GDM1 (cell line): ENCODE data around the gene SYTL1.

Experiments used
- DNase-seq: peaks from one replicate; lab custom pipeline; 2025; lab: John Stamatoyannopoulos, UW

Gene SYTL1

DNA sequence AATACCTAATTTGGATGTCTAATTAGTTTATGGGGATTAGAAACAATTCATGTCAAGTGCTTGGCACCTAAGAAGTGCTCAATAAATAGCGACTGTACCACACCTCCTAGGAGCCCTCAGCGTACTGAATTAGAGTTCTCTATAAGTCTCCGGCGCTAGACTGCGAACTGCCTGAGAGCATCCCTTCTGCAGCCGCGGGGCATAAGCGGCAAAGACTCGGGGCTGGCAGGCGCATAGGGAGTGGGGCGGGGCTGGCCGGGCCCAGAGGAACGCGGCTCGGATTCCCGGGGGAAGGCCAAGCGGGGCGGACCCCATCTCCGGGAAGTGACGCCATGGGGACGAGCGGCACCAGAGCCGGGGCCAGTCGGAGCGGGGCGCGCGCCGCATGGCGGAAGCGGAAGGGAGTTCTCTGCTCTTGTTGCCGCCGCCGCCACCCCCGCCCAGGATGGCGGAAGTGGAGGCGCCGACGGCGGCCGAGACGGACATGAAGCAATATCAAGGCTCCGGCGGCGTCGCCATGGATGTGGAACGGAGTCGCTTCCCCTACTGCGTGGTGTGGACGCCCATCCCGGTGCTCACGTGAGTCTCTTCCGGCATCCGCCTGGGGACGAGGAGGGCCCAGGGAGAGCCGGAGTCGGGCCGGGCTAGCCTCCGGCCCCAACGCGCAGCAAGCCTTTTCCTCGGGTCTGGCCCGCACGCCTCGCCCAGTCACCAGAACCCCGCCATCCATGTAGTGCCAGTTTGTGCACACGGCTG, 19.8 kb upstream of the SYTL1 start, which contains the start of gene TMEM222:
TMEM222 (plus strand) TSS at position 351 of the 756 bp plus-strand sequence; CDS start at position 386, 35 bp downstream.
- peak; percentile 98 for DNase-seq

DNA sequence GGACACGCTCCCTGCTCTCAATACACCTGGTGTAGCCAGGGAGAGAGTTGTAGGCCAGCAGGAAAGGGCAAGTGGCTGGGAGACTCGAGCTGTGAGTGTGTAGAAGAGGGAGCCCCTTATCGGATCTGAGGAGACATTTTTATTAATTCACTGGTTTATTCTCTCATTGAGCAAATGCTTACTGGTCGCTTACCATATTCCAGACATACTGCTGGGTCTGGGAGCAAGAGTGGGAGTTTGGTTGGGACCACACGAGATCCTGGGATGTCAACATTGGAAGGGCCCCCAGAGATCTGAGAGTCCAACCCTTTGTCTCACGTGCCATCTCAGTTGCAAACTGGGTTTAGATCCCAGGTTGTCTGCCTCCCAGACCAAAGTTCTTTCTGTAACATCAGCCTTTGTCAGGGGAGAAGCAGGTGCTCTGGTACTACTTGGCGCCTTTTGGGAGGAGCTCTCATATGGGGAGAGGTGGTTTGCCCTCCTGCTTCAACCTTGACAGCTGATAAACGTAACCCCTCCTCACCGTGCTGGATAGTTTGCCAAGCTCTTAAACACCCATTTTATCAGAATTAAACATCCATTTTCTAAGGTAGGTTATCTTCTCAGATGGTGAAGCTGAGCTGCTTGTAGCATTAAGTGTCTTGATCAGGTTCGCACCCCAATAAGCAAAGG, 19.1 kb upstream of the SYTL1 start:
- no peak for DNase-seq

DNA sequence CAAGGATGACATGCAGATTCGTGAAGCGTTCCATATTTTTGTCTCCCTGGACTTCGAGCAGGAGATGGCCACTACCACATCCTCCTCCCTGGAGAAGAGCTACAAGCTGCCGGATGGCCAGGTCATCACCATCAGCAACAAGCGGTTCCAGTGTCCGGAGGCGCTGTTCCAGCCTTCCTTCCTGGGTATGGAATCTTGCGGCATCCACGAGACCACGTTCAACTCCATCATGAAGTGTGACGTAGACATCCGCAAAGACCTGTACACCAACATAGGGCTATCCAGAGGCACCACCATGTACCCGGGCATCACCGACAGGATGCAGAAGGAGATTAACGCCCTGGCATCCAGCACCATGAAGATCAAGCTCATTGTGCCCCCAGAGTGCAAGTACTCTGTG, 16.5 kb upstream of the SYTL1 start:
- no peak for DNase-seq

DNA sequence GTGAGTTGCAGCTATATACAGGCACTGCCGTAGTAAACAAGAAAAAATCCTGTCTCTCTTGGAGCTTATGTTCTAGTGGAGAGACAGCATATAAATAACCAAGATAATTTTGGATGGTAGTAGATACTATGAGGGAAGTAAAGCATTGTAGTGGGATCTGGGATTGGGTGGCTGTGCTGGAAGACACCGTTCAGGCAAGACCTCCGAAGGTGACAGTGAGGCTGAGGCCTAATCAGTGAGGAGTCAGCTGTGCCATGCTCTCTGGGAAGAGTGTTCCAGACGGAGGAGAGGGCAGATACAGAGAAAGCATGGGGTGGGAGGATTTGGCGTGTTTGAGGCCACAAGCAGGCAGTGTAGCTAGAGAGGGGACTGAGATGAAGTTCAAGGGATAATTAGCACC, 13.9 kb upstream of the SYTL1 start:
- no peak for DNase-seq

- no peak for DNase-seq
Measured at GRCh38 chr1:27330786-27331185, 11.0 kb upstream of the SYTL1 start.

DNA sequence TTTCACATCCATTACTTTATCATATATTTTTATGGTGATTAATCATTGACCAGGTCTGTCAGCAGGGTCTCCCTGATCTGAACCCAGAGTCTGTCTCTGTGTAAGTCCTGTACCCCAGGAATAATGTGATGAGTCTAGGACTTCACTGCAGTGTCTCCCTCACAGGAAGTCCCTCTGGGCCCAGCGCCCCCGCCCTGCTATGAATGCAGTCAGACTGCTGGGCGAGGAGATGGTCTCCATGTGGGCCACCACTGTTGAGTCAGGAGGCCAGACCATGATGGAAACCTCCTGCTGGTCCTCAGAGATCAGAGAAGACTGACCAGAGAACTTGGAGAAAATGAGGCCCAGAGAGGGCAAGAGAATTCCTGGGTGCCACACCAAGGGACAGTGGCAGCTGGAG, 10.4 kb upstream of the SYTL1 start:
- no peak for DNase-seq

GRCh38 chr1:27331922-27332321, 9.9 kb upstream of the SYTL1 start:
- no peak for DNase-seq

- DNase-seq = peak; percentile 18
Measured at GRCh38 chr1:27332536-27333281, 9.1 kb upstream of the SYTL1 start.

GRCh38 chr1:27333717-27334279, 8.0 kb upstream of the SYTL1 start:
- no peak for DNase-seq

- DNase-seq = no peak
Measured at GRCh38 chr1:27335506-27336422, 6.1 kb upstream of the SYTL1 start.

DNA sequence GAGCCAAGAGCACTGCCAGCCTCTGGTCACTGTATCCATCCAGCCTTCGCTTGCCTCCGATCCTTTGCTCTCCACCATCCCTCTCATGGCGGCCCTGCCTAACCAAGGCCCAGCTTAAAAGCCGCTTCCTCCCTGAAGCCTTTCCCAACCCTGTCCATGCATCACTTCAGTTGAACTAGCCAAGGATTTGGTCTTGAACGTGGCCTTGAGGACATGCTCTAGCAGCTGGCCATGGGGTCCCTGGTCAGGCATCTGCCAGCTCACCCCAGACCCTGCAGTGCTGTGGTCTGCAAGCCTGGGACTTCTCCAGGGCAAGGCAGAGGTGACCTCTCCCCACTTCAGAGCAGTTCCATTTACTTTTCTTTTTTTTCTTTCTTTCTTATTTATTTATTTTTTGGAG, 5.1 kb upstream of the SYTL1 start:
- DNase-seq = no peak

GRCh38 chr1:27338751-27339150, 3.1 kb upstream of the SYTL1 start:
- no peak for DNase-seq

DNA sequence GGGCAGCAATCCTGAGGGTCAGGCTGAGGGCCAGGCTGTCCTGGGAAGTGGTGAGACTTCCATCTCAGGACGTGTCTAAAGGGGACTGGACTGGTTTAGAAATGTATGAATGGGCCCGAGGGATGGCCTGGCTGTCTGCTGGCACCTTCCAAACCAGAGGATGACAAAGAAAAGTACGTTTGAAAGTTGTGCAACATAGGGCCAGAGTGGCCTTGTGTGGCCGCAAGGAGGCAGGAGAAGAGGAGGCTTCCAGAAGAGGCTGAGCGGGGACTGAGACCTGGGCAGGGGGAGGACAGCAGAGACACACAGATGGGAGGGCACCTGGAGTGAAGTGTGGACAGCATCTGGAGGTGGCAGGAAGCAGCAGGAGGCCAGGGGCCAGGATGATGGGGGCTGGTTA, 2.6 kb upstream of the SYTL1 start:
- no peak for DNase-seq

DNA sequence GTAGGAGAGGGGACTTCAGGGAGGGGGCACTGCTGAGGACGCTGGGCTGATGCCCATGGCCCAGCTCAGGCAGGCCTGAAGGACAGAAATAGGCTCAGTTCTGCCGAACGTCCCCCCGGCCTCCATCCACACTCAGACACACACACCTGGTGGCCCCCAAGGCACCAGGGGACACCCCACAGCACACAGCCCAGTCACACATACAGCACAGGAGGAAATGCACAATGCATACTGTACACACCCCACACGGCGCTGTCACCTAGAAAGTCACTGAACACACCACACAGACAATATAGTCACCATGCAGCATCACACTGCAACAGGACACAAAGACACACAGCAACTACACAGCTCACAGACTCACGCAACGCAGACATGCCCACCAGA, 562 bp downstream of the SYTL1 start:
- DNase-seq = no peak

DNA sequence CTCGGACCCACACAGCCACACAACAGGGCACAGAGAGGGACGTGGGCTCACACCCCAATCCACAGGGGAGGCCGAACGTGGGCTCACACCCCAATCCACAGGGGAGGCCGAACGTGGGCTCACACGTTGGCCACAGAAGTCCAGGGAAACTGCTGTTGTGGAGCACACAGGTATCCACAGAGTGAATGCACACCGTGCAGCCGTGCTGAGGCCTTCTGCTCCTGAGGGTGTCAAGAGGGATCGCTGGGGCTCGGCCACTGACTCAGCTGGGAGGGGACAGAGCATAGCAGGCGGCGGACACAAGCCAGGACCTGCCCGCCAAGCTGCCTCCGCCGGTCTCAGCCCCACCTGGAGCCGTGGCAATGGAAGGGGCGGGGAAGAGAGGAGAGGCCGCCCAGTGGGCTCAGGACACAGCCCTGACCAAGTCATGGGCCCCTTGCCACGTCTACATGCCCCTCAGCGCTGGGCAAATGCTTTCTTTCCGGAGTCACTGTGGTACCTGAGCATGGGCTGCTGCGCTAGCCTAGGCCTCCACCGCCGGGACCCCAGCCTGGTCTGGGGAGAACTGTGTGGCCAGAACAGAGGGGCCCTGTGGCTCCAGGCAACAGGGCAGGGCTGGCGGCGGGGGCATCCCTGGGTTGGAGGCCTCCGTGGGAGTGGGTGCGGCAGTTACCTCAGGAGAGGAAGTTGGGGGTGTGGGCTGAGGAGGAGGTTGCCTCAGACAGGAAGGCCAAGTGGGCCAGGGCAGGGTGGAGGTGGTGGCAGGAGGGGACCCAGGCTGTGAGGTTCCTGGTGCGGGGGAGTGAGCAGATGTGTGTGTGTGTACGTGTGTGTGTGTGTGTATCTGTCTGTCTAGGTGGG, 1.2 kb downstream of the SYTL1 start:
- peak; percentile 92 for DNase-seq

DNA sequence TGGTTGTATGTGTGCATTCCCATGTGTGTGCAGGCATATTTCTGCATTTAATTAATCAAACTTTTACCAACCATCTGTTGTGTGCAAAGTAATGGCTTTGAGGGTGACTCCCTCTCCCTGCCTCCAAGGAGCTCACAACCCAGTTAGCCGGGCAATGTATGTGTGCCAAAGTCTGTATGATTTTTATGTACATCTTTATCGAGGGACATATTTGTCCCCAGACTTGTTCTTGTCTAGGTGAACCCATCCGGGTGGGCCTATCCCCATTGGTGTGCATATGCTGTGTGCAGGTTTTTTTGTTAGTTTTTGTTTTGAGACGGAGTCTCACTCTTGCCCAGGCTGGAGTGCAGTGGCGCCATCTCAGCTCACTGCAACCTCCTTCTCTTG, 1.8 kb downstream of the SYTL1 start:
- DNase-seq = no peak

- DNase-seq = no peak
Measured at GRCh38 chr1:27345272-27345671, 3.5 kb downstream of the SYTL1 start.

- DNase-seq = no peak
Measured at GRCh38 chr1:27346357-27346756, 4.5 kb downstream of the SYTL1 start.

GRCh38 chr1:27346991-27347624, 5.3 kb downstream of the SYTL1 start:
- no peak for DNase-seq
